Esophagus squamous epithelium (tissue), 4 donors: ENCODE measurements around the gene FBXW7.

Experiments
- CTCF ChIP-seq, 6 experiments: fragments of 450-650 bp in 4 of 6; fragments of 200-600 bp in 2 of 6; sonication (generic) in 2 of 6; IDR thresholded peaks; one replicate each; pipeline ENCODE4 v1.5.1; 2016 to 2019; ENCODE audit warnings: antibody characterized with exemption in 6 of 6, mild to moderate bottlenecking in 4 of 6, moderate library complexity in 4 of 6
- POLR2A ChIP-seq, 4 donors: fragments of 450-650 bp; IDR thresholded peaks; one replicate each; pipeline ENCODE4 v1.6.1; 2017; ENCODE audit warnings: antibody characterized with exemption in 4 of 4, mild to moderate bottlenecking in 4 of 4, moderate library complexity in 3 of 4

GRCh38 chr4:152515678-152516077 is 20.2 kb downstream of the FBXW7 start:
- TF ChIP-seq CTCF (IDR thresholded peaks at IDR 0.05) (no peak), POLR2A (IDR thresholded peaks at IDR 0.05) (no peak)
